HEK293 (cell line): Measurements from ENCODE around the gene RGS14.
A peak's percentile ranks its signal among the peaks of the same experiment; 100 is the strongest.

Experiments
- BCL11B ChIP-seq: fragments of 450-650 bp; formaldehyde crosslinking; IDR thresholded peaks from 2 replicates; pipeline ENCODE4 v1.5.1; 2016; ENCODE audit warnings: low read depth, missing biosample characterization, missing genetic modification characterization
- EGR2 ChIP-seq: fragments of 450-650 bp; formaldehyde crosslinking; IDR thresholded peaks from 2 replicates; pipeline ENCODE4 v1.5.1; 2016; ENCODE audit warnings: low read depth, missing biosample characterization, missing genetic modification characterization
- GLI4 ChIP-seq: fragments of 450-650 bp; formaldehyde crosslinking; IDR thresholded peaks from 2 replicates; pipeline ENCODE4 v1.5.1; 2016; ENCODE audit warnings: missing biosample characterization, missing genetic modification characterization
- HOXA7 ChIP-seq: sonication (generic); formaldehyde crosslinking; IDR thresholded peaks from 2 replicates; pipeline ENCODE4 v1.8.1; 2022; ENCODE audit warnings: missing genetic modification reagents, borderline replicate concordance
- MEIS1 ChIP-seq: sonication (generic); formaldehyde crosslinking; IDR thresholded peaks from 2 replicates; pipeline ENCODE4 v1.8.1; 2022; ENCODE audit warnings: missing genetic modification reagents, mild to moderate bottlenecking, borderline replicate concordance
- RBAK ChIP-seq: fragments of 450-650 bp; formaldehyde crosslinking; IDR thresholded peaks from 2 replicates; pipeline ENCODE4 v1.5.1; 2016; ENCODE audit warnings: missing biosample characterization, missing genetic modification characterization
- SETDB1 ChIP-seq: IDR thresholded peaks from one replicate; pipeline ENCODE4 v1.6.1; 2017; ENCODE audit warnings: mild to moderate bottlenecking, low read length, moderate library complexity, mixed read lengths; ENCODE audit not compliant: insufficient read length
- ZBTB21 ChIP-seq: fragments of 450-650 bp; formaldehyde crosslinking; IDR thresholded peaks from 2 replicates; pipeline ENCODE4 v1.5.1; 2017; ENCODE audit warnings: missing biosample characterization, missing genetic modification characterization
- ZEB2 ChIP-seq: fragments of 450-650 bp; formaldehyde crosslinking; IDR thresholded peaks from 2 replicates; pipeline ENCODE4 v1.5.1; 2016; ENCODE audit warnings: missing biosample characterization, missing genetic modification characterization
- ZFP3 ChIP-seq: fragments of 450-650 bp; formaldehyde crosslinking; IDR thresholded peaks from 2 replicates; pipeline ENCODE4 v1.5.1; 2016; ENCODE audit warnings: low read depth, missing biosample characterization, missing genetic modification characterization
- ZFP37 ChIP-seq: fragments of 450-650 bp; formaldehyde crosslinking; IDR thresholded peaks from 2 replicates; pipeline ENCODE4 v1.5.1; 2016; ENCODE audit warnings: missing biosample characterization, missing genetic modification characterization
- ZFP69B ChIP-seq: fragments of 450-650 bp; formaldehyde crosslinking; IDR thresholded peaks from 2 replicates; pipeline ENCODE4 v1.5.1; 2016; ENCODE audit warnings: missing biosample characterization, missing genetic modification characterization
- ZIC2 ChIP-seq: fragments of 450-650 bp; formaldehyde crosslinking; IDR thresholded peaks from 2 replicates; pipeline ENCODE4 v1.5.1; 2016; ENCODE audit warnings: missing biosample characterization, missing genetic modification characterization
- ZNF121 ChIP-seq: fragments of 450-650 bp; formaldehyde crosslinking; IDR thresholded peaks from 2 replicates; pipeline ENCODE4 v1.5.1; 2016; ENCODE audit warnings: missing biosample characterization, missing genetic modification characterization
- ZNF132 ChIP-seq: fragments of 450-650 bp; formaldehyde crosslinking; IDR thresholded peaks from 2 replicates; pipeline ENCODE4 v1.5.1; 2017; ENCODE audit warnings: missing biosample characterization, missing genetic modification characterization, borderline replicate concordance
- ZNF133 ChIP-seq: fragments of 450-650 bp; formaldehyde crosslinking; IDR thresholded peaks from 2 replicates; pipeline ENCODE4 v1.5.1; 2016; ENCODE audit warnings: missing biosample characterization, missing genetic modification characterization
- ZNF174 ChIP-seq: fragments of 450-650 bp; formaldehyde crosslinking; IDR thresholded peaks from 2 replicates; pipeline ENCODE4 v1.5.0; 2017; ENCODE audit warnings: missing biosample characterization, mild to moderate bottlenecking, missing genetic modification characterization
- ZNF214 ChIP-seq: fragments of 450-650 bp; formaldehyde crosslinking; IDR thresholded peaks from 2 replicates; pipeline ENCODE4 v1.5.1; 2017; ENCODE audit warnings: missing biosample characterization, mild to moderate bottlenecking, missing genetic modification characterization, borderline replicate concordance
- ZNF416 ChIP-seq: fragments of 450-650 bp; formaldehyde crosslinking; IDR thresholded peaks from 2 replicates; pipeline ENCODE4 v1.5.1; 2016; ENCODE audit warnings: missing biosample characterization, missing genetic modification characterization
- ZNF501 ChIP-seq: fragments of 450-650 bp; formaldehyde crosslinking; IDR thresholded peaks from 2 replicates; pipeline ENCODE4 v1.5.1; 2016; ENCODE audit warnings: missing biosample characterization, missing genetic modification characterization
- ZNF555 ChIP-seq: fragments of 450-650 bp; formaldehyde crosslinking; conservative IDR thresholded peaks from 2 replicates; pipeline ENCODE4 v1.5.1; 2017; ENCODE audit warnings: missing biosample characterization, mild to moderate bottlenecking, missing genetic modification characterization, inconsistent platforms
- ZNF621 ChIP-seq: fragments of 450-650 bp; formaldehyde crosslinking; IDR thresholded peaks from 2 replicates; pipeline ENCODE4 v1.5.1; 2017; ENCODE audit warnings: missing biosample characterization, missing genetic modification characterization
- ZNF677 ChIP-seq: fragments of 450-650 bp; IDR thresholded peaks from 2 replicates; pipeline ENCODE4 v1.5.0; 2018; ENCODE audit warnings: missing biosample characterization, mild to moderate bottlenecking, missing genetic modification characterization, moderate library complexity
- ZNF830 ChIP-seq: fragments of 450-650 bp; IDR thresholded peaks from 2 replicates; pipeline ENCODE4 v1.5.0; 2018; ENCODE audit warnings: missing biosample characterization, missing genetic modification characterization, low read depth, mild to moderate bottlenecking, moderate library complexity
- ZNF843 ChIP-seq: fragments of 450-650 bp; formaldehyde crosslinking; IDR thresholded peaks from 2 replicates; pipeline ENCODE4 v1.5.1; 2016; ENCODE audit warnings: missing biosample characterization, missing genetic modification characterization
- TF ChIP-seq, protein P1 (sequence below): fragments of 450-650 bp; IDR thresholded peaks from 2 replicates; pipeline ENCODE4 v1.5.1; 2018; ENCODE audit warnings: missing biosample characterization, missing genetic modification characterization
- TF ChIP-seq, protein P2 (sequence below): fragments of 450-650 bp; formaldehyde crosslinking; IDR thresholded peaks from 2 replicates; pipeline ENCODE4 v1.5.1; 2017; ENCODE audit warnings: missing biosample characterization, missing genetic modification characterization
- TF ChIP-seq, protein P3 (sequence below): fragments of 450-650 bp; formaldehyde crosslinking; IDR thresholded peaks from 2 replicates; pipeline ENCODE4 v1.5.0; 2017; ENCODE audit warnings: missing biosample characterization, missing genetic modification characterization, borderline replicate concordance
- TF ChIP-seq, protein P4 (sequence below): fragments of 450-650 bp; formaldehyde crosslinking; IDR thresholded peaks from 2 replicates; pipeline ENCODE4 v1.5.1; 2016; ENCODE audit warnings: missing biosample characterization, missing genetic modification characterization
- TF ChIP-seq, protein P5 (sequence below): fragments of 450-650 bp; formaldehyde crosslinking; IDR thresholded peaks from 2 replicates; pipeline ENCODE4 v1.5.1; 2017; ENCODE audit warnings: missing biosample characterization, missing genetic modification characterization
- TF ChIP-seq, protein P6 (sequence below): fragments of 450-650 bp; formaldehyde crosslinking; IDR thresholded peaks from 2 replicates; pipeline ENCODE4 v1.5.1; 2016; ENCODE audit warnings: missing biosample characterization, missing genetic modification characterization

Gene RGS14

DNA sequence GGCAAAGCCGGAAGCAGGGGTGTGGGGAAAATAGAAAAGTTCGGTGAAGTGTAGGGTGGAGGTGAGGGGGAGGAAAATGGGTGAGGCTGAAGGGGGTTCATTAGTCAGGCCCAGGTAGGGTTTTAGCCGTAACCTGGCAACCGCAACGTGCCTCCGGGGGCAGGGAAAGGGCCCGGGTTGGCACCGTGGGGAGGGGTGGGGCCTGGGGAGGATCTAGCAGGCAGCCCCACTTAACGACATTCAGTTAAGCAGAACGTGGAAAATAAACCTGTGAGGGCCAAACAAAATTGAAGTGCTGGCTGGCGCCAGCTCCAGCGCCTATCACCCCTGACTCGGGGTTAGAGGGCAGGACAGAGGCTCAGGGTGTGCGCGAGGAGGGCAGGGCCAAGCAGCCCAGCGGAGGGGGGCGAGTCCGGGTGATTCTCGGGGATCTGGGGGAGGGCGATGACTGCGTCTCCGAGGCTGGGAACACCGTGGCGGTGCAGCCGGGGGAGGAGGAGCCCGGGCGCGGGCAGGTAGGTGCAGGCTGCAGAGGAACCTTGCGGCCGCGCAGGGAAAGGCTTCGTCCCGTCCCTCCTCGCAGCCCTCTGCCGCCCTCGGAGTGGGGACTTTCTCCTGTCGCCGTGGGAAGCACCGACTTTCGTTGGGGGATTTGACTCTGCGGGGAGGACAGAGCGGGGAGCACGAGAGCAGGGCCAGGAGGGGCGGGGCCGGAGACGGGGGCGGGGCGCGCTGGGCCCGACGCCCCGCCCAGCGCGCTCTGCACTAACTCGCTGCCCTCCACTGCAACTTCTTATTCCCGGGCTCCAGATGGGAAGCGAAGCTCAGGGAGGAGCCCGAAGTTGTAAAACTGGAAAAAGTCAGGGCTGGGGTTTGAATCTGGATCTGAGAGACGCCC is 5.1 kb downstream of the RGS14 start (continued):
- TF ChIP-seq, protein P1, sequence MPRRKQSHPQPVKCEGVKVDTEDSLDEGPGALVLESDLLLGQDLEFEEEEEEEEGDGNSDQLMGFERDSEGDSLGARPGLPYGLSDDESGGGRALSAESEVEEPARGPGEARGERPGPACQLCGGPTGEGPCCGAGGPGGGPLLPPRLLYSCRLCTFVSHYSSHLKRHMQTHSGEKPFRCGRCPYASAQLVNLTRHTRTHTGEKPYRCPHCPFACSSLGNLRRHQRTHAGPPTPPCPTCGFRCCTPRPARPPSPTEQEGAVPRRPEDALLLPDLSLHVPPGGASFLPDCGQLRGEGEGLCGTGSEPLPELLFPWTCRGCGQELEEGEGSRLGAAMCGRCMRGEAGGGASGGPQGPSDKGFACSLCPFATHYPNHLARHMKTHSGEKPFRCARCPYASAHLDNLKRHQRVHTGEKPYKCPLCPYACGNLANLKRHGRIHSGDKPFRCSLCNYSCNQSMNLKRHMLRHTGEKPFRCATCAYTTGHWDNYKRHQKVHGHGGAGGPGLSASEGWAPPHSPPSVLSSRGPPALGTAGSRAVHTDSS (tag by site-specific recombination), result no peak
- TF ChIP-seq ZFP69B (no peak), ZIC2 (tag by site-specific recombination) (peak; percentile 55), HOXA7 (no peak), MEIS1 (CRISPR knock-in tag) (no peak), ZNF416 (tag by site-specific recombination) (no peak), ZNF843 (tag by site-specific recombination) (no peak), ZNF621 (tag by site-specific recombination) (no peak), ZNF501 (tag by site-specific recombination) (no peak), BCL11B (no peak), ZNF121 (no peak), ZFP3 (tag by site-specific recombination) (no peak), ZNF133 (tag by site-specific recombination) (no peak), ZNF132 (tag by site-specific recombination) (no peak), ZEB2 (tag by site-specific recombination) (peak; percentile 74; the same call in 1 of the 2 replicates), ZNF555 (no peak), ZNF830 (tag by site-specific recombination) (no peak), SETDB1 (no peak), EGR2 (peak; percentile 65), GLI4 (tag by site-specific recombination) (no peak), ZBTB21 (tag by site-specific recombination) (no peak), ZNF677 (tag by site-specific recombination) (no peak), ZFP37 (tag by site-specific recombination) (no peak), ZNF214 (tag by site-specific recombination) (no peak), ZNF174 (no peak), RBAK (tag by site-specific recombination) (no peak)
- TF ChIP-seq, protein P2, sequence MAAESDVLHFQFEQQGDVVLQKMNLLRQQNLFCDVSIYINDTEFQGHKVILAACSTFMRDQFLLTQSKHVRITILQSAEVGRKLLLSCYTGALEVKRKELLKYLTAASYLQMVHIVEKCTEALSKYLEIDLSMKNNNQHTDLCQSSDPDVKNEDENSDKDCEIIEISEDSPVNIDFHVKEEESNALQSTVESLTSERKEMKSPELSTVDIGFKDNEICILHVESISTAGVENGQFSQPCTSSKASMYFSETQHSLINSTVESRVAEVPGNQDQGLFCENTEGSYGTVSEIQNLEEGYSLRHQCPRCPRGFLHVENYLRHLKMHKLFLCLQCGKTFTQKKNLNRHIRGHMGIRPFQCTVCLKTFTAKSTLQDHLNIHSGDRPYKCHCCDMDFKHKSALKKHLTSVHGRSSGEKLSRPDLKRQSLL (tag by site-specific recombination), result no peak
- TF ChIP-seq, protein P3, sequence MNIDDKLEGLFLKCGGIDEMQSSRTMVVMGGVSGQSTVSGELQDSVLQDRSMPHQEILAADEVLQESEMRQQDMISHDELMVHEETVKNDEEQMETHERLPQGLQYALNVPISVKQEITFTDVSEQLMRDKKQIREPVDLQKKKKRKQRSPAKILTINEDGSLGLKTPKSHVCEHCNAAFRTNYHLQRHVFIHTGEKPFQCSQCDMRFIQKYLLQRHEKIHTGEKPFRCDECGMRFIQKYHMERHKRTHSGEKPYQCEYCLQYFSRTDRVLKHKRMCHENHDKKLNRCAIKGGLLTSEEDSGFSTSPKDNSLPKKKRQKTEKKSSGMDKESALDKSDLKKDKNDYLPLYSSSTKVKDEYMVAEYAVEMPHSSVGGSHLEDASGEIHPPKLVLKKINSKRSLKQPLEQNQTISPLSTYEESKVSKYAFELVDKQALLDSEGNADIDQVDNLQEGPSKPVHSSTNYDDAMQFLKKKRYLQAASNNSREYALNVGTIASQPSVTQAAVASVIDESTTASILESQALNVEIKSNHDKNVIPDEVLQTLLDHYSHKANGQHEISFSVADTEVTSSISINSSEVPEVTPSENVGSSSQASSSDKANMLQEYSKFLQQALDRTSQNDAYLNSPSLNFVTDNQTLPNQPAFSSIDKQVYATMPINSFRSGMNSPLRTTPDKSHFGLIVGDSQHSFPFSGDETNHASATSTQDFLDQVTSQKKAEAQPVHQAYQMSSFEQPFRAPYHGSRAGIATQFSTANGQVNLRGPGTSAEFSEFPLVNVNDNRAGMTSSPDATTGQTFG (tag by site-specific recombination), result no peak
- TF ChIP-seq, protein P4, sequence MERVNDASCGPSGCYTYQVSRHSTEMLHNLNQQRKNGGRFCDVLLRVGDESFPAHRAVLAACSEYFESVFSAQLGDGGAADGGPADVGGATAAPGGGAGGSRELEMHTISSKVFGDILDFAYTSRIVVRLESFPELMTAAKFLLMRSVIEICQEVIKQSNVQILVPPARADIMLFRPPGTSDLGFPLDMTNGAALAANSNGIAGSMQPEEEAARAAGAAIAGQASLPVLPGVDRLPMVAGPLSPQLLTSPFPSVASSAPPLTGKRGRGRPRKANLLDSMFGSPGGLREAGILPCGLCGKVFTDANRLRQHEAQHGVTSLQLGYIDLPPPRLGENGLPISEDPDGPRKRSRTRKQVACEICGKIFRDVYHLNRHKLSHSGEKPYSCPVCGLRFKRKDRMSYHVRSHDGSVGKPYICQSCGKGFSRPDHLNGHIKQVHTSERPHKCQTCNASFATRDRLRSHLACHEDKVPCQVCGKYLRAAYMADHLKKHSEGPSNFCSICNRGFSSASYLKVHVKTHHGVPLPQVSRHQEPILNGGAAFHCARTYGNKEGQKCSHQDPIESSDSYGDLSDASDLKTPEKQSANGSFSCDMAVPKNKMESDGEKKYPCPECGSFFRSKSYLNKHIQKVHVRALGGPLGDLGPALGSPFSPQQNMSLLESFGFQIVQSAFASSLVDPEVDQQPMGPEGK (tag by site-specific recombination), result peak; percentile 67
- TF ChIP-seq, protein P5, sequence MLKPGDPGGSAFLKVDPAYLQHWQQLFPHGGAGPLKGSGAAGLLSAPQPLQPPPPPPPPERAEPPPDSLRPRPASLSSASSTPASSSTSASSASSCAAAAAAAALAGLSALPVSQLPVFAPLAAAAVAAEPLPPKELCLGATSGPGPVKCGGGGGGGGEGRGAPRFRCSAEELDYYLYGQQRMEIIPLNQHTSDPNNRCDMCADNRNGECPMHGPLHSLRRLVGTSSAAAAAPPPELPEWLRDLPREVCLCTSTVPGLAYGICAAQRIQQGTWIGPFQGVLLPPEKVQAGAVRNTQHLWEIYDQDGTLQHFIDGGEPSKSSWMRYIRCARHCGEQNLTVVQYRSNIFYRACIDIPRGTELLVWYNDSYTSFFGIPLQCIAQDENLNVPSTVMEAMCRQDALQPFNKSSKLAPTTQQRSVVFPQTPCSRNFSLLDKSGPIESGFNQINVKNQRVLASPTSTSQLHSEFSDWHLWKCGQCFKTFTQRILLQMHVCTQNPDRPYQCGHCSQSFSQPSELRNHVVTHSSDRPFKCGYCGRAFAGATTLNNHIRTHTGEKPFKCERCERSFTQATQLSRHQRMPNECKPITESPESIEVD (tag by site-specific recombination), result no peak
- TF ChIP-seq, protein P6, sequence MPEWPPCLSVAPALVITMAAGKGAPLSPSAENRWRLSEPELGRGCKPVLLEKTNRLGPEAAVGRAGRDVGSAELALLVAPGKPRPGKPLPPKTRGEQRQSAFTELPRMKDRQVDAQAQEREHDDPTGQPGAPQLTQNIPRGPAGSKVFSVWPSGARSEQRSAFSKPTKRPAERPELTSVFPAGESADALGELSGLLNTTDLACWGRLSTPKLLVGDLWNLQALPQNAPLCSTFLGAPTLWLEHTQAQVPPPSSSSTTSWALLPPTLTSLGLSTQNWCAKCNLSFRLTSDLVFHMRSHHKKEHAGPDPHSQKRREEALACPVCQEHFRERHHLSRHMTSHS (tag by site-specific recombination), result no peak
